Lower leg skin (tissue), 4 donors: ENCODE measurements around the gene NR3C2. TPM values are rescaled to one million over a fixed set of nuclear protein-coding genes. Genes with fewer than 3 reads are reported as not detected.

Experiments
- DNase-seq, 2 donors: peaks; one replicate each; pipeline ENCODE4 v3.0.0-alpha.2; 2019; ENCODE audit warnings: low spot score in 2 of 2
- H3K4me3 ChIP-seq: fragments of 200-600 bp; sonication (generic); 2 replicates; pipeline ENCODE4 v1.5.1; 2017; ENCODE audit warnings: mild to moderate bottlenecking, low read depth; ENCODE audit not compliant: poor library complexity, severe bottlenecking
- CTCF ChIP-seq, 3 donors: fragments of 450-650 bp; IDR thresholded peaks; one replicate each; pipeline ENCODE4 v1.5.1; 2016; ENCODE audit warnings: antibody characterized with exemption in 3 of 3, mild to moderate bottlenecking in 3 of 3, moderate library complexity in 2 of 3
- POLR2A ChIP-seq, 2 donors: fragments of 450-650 bp; IDR thresholded peaks; one replicate each; pipeline ENCODE4 v1.6.1; 2016 to 2017; ENCODE audit warnings: antibody characterized with exemption in 2 of 2, mild to moderate bottlenecking in 1 of 2, moderate library complexity in 1 of 2
- WGBS, 2 donors: methylation state at CpG; one replicate each; pipeline ENCODE4 v1.1.5; 2018; 5-methylcytosine and 5-hydroxymethylcytosine counted together
- intact Hi-C: fragments of 100-400 bp; cut with DNase I; formaldehyde crosslinking; loops from one replicate; pipeline ENCODE4 v1.15.0; 2023; ENCODE audit warnings: low total_unique reads
- total RNA-seq, 4 donors: library from RNA; depleted of rRNA; stranded (reverse); fragments of >200 nt; gene quantifications; one replicate each; pipeline ENCODE4 v1.1.0, GENCODE V29; 2016

NR3C2 gene
- total RNA-seq, 4 donors from 2014 or later = 9.7 to 21.3 (median 10.6) TPM

DNA sequence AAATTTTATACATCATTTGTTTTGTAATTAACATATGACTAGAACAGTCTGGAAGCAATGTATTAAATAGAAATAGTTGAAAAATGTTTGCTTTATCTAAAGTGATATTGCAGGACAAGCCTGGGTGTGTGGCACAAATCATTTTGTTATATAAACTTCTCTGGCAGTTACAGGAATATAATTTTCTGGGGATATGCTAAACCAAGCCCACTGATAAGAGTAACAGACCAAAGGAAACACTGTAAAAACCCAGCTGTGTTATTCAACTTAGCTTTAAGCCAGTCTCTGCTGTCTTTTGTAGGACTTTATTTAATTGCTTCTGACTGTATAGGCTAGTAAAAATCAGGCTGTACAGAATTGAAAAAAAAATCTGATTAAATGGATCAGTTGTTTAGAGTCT, 156.2 kb downstream of the NR3C2 start:
- intact Hi-C loops = no loop called here
- no peak for TF ChIP-seq POLR2A (IDR thresholded peaks at IDR 0.05)
- TF ChIP-seq CTCF (IDR thresholded peaks at IDR 0.05) = no peak
- no peak for DNase-seq
- H3K4me3 ChIP-seq = no peak overlapping the region

DNA sequence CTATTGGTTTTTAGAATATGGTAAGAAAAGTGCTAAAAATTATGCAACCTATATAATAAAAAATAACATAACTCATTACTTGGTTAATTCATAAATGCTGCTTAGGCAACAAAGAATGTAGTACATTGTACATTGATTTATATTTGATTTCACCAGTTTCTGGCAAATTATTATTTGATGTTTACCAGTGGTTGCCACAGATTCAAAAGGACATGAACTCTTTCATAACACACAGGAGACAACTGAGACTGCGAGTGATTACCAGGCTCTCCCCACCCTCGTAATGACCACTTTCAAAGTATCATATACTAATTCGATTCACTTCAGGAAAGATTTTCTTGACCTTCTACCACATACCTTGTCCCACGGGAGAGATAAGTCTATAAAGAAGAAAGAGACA, 158.5 kb downstream of the NR3C2 start:
- DNase-seq = no peak

GRCh38 chr4:148278310-148278709, 163.9 kb downstream of the NR3C2 start:
- DNase-seq = no peak
- 92 to 95% methylated on average over 9 of the region's 9 CpGs for WGBS, 2 donors
- intact Hi-C loops = no loop called here
- TF ChIP-seq CTCF (IDR thresholded peaks at IDR 0.05) (no peak), POLR2A (IDR thresholded peaks at IDR 0.05) (no peak)
- no peak overlapping the region for H3K4me3 ChIP-seq

More for the DNA sequence above, 158.5 kb downstream of the NR3C2 start:
- no peak overlapping the region for H3K4me3 ChIP-seq
- intact Hi-C loops = no loop called here
- no peak for TF ChIP-seq POLR2A (IDR thresholded peaks at IDR 0.05)
- WGBS, 2 donors = 77 to 81% methylated on average over 4 of the region's 4 CpGs

- WGBS, 2 donors = 75 to 78% methylated on average over 4 of the region's 4 CpGs
- intact Hi-C loops = no loop called here
- DNase-seq = no peak
- no peak overlapping the region for H3K4me3 ChIP-seq
- TF ChIP-seq CTCF (IDR thresholded peaks at IDR 0.05) (no peak), POLR2A (IDR thresholded peaks at IDR 0.05) (no peak)
Observed at GRCh38 chr4:148275266-148275665, 166.9 kb downstream of the NR3C2 start.

DNA sequence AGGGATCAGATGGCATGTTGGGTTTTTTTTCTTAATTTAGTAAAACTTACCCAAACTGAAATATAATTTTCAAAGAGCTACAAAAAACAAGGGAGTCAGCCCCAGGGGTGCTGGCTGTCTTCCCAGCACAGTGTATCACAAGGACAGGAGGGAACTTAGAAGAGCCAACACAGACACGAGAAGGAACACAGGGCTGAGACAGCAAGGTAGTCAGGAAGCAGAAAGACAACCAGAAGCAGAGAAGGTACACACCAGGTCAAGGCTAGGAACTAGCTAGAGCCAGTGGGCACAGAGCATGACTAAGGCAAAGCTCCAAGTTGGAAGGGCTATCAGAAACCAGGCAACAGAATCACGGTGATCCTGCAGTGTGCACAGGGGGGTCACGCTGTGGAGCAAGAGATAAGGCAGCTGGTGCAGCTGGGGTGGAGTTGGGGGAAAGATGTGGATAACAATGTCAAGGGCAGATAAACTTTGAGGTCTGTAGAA, 168.7 kb downstream of the NR3C2 start:
- 40 to 56% methylated on average over 3 of the region's 3 CpGs for WGBS, 2 donors
- intact Hi-C loops = no loop called here
- TF ChIP-seq CTCF (IDR thresholded peaks at IDR 0.05) = no peak
- TF ChIP-seq POLR2A (IDR thresholded peaks at IDR 0.05) = no peak
- H3K4me3 ChIP-seq = no peak overlapping the region
- no peak for DNase-seq

DNA sequence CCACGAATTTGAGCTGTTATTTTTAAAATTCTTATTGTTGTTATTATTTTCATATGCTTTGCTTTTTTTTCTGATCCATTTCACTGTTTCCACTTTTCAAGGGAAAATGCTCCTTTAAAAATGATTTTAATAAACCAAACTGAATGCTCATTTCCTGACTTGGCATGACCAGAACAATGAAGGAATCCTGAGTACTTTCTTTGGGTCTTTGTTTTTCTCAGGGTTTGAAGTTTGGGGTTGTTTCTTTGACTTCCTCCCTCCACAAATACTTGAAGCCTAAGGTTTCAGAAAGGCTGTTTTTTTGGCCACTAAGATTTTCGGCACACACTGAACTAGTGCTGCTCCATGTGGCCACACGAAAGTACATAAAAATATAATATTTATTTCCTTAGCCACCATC, 171.0 kb downstream of the NR3C2 start:
- no peak overlapping the region for H3K4me3 ChIP-seq
- TF ChIP-seq POLR2A (IDR thresholded peaks at IDR 0.05) (no peak), CTCF (IDR thresholded peaks at IDR 0.05) (no peak)
- DNase-seq = no peak
- intact Hi-C loops = no loop called here
- WGBS, 2 donors = 60 to 70% methylated on average over 3 of the region's 3 CpGs
